ENCODE data around the gene CDV3.
"Not testable (repeated sequence)": the region's sequence is repeated elsewhere in the genome, so short reads cannot be mapped to it uniquely, and the experiment has no call there.

CDV3 gene

DNA sequence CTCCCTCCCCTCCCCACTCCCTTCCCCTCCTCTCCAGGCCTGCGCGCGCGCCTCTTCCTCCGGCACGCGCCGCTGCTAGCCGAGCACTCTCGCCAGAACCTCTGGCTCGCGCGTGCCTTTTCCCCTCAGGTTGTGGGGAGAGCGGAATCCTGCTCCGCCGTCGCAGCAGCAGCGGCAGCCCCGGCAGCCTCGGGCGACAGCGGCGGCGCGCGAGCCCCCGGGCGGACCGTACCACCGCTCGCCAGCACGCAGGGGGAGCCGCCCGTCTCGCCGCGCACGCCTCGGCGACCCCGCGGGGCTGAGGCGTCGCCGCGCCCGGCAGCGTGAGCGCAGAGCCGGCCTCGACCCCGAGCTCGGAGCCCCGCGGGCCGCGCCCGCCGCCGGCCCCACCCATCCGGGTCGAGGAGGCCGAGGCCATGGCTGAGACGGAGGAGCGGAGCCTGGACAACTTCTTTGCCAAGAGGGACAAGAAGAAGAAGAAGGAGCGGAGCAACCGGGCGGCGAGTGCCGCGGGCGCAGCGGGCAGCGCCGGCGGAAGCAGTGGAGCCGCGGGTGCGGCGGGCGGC lies at the start of gene CDV3:
TSS of gene CDV3 (plus strand) at position 58 of the 566 bp plus-strand sequence. CDS start at position 417, 359 bp downstream.
- no peak for DNase-seq

GRCh38 chr3:133523758-133524157 lies 49.7 kb upstream of the CDV3 start:
- DNase-seq: not testable (repeated sequence)

DNA sequence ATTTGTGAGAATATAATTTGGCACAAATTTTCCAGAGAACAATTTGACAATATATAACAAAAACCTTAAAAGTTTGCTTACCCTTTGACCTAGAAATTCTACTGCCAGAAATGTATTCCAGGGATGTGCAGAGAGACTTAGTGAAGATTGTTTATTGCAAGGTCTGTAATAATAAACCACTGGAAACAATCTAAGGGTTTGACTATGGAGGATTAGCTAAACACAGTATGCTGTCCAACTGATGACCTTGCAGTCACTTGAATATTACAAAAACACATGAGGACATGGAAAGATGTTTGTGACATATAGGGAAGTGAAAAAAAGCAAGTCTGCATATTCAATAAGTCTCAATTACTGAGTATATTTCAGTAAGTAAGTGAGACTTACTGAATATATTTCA lies 48.1 kb upstream of the CDV3 start:
- DNase-seq: no peak

DNA sequence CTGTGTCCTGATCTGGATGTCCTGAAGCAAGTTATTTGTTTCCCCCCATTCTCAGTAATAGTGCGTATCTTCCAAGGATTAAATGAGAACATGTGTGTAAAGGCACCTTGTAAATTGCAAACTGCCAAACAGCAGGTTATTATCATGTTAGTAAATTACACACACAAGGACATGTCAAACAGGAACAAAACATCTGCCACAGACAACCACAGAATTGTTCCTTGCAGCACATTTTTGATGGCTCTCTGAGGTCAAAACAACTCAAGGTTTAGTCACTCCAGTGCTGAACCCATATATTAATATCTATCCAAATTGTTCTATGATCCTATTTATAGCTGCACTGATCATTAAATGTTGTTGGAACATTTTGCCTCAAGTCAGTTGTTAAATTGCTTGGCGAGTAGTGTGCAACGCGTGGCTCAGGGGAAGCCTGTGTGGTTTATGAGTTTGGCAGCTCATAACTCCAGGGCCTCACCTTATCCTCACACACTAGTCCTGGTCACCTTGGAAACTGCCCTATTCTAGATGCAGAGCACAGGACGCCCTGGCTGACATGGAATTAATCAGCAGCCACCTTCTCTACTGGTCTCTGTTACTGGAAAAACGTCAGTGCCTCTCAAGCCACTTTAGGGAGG lies 46.3 kb upstream of the CDV3 start:
- DNase-seq: no peak

GRCh38 chr3:133529809-133530208 lies 43.7 kb upstream of the CDV3 start:
- no peak for DNase-seq

GRCh38 chr3:133531981-133532380 lies 41.5 kb upstream of the CDV3 start:
- DNase-seq: no peak

GRCh38 chr3:133532951-133533350 lies 40.5 kb upstream of the CDV3 start:
- no peak for DNase-seq

DNA sequence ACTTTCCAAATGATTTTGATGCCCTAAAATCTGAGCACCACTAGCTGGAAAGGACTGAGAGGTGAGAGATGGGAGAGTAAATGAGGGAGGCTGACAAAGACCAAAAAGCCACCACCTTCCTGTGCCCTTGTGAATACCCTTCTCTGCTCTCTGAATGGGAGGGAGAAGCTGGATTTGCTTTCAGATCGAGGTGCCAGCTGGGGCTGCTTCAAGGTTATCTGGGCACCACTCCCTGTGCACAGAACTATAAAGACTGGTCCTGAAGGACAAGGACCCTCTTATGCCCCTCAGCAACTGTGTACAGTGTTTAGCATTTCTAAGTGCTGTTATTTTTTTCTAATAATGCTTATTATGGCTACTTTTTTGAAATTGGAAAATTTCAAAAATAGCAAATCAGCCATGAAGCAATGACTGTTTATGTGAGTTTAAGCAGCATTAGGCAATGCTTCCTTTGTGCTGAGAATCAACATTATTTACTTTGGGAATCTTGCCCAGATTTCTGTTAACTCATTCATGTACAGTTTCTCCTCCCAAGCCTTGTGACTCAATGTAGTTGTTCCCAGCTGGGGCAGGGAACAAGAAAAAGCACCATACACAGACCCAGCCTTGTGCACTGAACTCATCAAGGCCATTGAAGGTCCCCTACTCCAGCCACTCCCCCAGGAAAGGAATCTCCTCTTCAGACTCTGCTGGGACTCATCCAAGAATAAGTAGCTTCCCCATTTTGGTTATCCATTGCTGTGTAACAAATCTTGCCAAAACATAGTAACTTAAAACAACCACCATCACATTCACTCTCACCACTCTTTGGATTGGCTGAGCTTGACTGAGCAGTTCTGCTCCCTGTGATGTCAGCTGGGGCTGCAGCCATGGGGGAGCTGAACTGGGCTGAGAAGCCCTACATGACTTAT lies 37.3 kb upstream of the CDV3 start:
- DNase-seq: peak; percentile 63

DNA sequence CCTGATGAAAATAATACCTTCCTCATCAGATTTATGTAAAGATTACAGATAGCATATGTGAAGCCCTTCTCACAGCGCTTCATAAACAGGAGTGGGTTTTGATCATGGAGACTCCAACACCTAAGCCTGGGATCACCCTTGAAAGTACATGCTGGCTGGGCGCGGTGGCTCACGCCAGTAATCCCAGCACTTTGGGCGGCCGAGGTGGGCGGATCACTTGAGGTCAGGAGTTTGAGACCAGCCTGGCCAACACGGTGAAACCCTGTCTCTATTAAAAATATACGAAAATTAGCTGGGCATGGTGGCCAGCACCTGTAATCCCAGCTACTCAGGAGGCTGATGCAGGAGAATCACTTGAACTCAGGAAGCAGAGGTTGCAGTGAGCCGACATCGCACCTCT lies 36.4 kb upstream of the CDV3 start:
- not testable (repeated sequence) for DNase-seq

DNA sequence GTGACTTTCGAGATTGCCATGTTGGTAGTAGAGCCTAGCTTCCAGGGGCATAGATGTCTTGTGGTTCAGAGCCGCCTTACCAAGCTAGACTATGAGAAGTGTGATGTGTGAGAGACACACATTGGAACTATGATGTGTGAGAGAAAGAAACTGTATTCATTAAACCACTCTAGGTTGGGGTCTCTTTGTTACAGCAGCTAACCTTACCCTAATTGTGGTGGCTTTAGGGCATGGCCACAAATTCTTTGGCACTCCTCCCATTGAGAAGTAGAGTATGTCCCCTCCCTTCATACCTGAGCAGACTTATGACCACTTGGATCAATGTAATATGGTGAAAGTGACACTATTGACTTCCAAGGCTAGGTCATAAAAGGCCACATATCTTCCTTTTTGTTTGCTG lies 35.3 kb upstream of the CDV3 start:
- DNase-seq: no peak

DNA sequence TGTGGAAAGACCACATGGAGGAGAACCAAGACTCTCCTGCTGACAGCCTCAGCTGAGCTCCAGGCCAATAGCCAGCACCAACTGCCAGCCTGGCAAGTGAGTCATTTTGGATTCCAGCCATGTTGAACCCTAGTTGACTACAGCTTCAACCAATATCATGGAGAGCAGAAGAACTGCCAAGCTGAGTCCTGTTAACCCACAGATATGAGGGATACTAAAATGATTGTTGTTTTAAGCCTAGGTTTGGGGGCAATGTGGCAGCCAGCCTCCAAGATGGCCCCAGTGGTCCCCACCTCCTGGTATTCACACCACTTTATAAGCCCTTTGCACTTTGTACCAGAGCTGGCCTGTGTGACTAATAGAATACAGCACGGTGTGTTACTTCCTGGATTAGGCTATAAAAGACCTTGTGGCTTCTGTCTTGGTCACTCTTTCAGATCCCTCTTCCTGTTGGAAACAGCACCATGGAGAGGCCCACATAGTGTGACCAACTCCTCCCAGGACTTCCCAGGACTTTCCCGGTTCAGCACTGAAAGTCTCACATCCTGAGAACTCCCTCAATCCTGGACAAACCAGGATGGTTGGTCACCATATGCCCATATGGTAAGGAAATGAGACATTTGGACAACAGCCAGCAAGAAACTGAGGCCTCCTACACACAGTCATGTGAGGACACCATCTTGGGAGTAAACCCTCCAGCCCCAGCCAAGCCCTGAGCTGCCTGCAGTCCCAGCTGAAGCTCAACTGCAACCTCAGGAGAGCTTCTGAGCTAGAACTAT lies 32.4 kb upstream of the CDV3 start:
- DNase-seq: no peak

DNA sequence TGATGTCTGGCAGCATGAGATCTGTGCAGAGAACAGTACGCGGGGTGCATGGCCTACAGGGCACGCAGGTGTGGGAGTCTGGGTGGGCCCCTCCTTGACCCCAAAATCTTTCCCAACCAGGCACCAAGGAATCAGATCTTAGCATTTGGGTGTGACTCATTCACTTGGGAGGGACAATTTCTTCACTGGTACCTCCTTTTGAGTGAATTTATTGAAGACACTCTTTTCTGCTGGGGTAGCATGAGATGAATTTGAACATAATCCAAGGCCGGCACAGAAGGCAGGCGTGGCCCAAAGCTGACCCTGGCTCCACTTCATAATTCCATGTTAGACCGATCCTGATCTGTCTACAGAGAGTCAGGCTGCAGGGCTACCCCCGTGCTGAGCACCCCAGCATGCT lies 30.6 kb upstream of the CDV3 start:
- no peak for DNase-seq

GRCh38 chr3:133544983-133545382 lies 28.5 kb upstream of the CDV3 start:
- not testable (repeated sequence) for DNase-seq

GRCh38 chr3:133547432-133548041 lies 25.9 kb upstream of the CDV3 start:
- DNase-seq: peak; percentile 11

DNA sequence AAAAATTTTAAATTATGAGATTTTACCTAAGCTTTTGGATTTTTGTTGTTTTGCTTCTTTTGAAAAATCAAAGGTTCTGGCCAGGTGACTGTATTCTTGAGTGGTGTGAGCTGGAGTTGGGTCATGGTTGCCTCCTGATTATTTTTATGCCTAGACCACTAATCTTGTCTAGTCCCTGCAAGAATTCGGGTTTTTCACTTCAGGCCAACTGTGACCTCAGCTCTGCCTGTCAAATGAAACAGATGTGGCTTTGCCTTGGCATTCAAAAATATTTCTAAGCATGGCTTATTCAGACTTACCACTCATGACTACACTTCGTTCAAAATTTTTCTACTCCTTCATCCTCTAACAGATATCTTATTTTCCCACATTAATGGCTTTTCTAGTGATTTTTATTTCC lies 25.4 kb upstream of the CDV3 start:
- DNase-seq: no peak

DNA sequence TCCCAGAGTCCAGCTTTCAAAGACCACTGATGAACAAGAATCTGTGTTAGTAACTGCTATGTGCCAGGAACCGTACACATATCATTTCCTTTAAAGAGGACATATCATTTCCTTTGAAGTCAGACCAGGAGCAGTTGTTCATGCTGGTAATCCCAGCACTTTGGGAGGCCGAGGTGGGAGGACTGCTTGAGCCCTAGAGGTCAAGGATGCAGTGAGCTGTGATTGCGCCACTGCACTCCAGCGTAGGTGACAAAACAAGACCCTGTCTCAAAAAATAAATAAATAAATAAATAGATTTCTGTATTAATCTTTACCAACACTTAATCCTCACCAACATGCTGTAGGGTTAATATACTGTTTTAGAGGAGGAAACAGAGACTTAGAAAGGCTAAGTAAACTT lies 23.9 kb upstream of the CDV3 start:
- DNase-seq: no peak

DNA sequence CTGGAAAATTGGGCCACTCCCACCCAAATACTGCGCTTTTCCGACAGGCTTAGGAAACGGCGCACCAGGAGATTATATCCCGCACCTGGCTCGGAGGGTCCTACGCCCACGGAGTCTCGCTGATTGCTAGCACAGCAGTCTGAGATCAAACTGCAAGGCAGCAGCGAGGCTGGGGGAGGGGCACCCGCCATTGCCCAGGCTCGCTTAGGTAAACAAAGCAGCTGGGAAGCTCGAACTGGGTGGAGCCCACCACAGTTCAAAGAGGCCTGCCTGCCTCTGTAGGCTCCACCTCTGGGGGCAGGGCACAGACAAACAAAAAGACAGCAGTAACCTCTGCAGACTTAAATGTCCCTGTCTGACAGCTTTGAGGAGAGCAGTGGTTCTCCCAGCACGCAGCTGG lies 21.9 kb upstream of the CDV3 start:
- DNase-seq: not testable (repeated sequence)

GRCh38 chr3:133561679-133562078 lies 11.8 kb upstream of the CDV3 start:
- DNase-seq: no peak

DNA sequence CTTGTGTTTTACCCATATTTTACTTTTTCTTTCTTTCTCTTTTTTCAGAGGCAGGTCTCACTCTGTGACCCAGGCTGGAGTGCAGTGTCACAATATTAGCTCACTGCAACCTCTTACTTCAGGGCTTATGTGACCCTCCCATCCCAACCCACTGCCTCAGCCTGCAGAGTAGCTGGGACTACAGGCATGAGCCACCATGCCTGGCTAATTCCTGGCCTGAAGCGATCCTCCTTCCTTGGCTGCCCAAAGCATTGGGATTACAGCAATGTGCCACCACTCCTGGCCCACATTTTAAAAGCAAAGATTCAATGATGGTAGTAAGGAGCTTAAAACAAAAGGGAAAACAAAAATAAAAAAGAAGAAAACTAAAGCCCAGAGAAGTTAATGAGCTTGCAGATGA lies 11.1 kb upstream of the CDV3 start:
- no peak for DNase-seq

GRCh38 chr3:133563186-133563591 lies 10.3 kb upstream of the CDV3 start:
- no peak for DNase-seq

DNA sequence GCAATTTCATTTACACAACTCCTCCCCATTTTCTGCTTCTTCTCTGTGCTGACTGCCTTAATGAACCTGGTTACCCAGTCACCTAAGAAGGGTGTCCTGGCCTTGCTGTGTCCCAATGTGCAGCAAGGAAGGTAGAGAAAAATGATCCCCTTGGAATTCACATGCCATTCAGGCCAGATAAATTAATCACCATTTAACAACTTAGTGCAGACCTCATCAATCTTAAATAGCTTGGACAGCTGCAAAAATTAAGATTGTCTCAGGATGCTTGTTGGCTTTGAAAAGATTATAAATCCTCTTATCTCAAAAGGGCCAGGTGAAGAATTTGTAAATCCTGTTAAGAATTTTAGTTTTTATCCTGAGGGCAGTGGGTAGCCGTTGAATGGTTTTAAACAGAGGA lies 9.7 kb upstream of the CDV3 start:
- DNase-seq: no peak

- no peak for DNase-seq
Measured at GRCh38 chr3:133568294-133569014, 5.0 kb upstream of the CDV3 start.
